ENCODE data around the gene JAG1.
"Not testable (repeated sequence)": the region's sequence is repeated elsewhere in the genome, so short reads cannot be mapped to it uniquely, and the experiment has no call there.

Gene JAG1

DNA sequence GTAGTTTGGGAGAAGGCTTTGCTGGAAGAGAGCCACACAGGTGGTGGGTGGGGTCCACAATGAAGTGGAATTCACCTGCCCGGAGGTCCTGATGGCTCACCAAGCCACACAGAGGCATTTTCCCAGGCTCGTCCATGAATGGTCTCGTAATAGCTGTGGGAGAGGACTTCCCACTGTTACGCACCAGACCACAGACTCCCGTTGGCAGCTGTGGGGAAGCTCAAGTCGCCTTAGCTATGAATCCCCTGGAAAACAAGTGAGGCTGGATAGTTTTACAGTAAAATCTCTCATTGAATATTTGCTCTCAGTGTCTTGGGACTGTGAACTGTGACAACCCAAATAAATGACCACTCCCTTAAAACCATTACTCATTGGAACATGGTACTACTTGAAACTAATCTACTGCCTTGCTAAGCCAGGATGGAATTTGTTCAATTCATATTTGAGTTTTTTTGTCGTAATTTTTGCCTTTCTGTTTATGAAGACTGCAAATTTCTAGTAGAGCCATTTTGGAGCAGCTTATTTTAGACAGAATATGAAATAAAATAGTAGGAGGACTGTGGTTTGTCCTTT is 79.4 kb downstream of the JAG1 start:
- Histone ChIP-seq H3K4me2 (ENCODE audit: low read depth, low read length, poor library complexity, severe bottlenecking) (no peak overlapping the region), H3K27me3 (ENCODE audit: low read length) (no peaks in the 10 kb centered on the region), H3K9me3 (ENCODE audit: insufficient read depth, low read length) (no peaks in the 10 kb centered on the region), H3K27ac (ENCODE audit: low read depth, low read length) (no peak overlapping the region), H3F3A (ENCODE audit: insufficient read depth) (no peaks in the 10 kb centered on the region), H3K79me2 (ENCODE audit: insufficient read depth, low read length) (no peaks in the 10 kb centered on the region), H3K9me2 (replicated peaks; ENCODE audit: insufficient read depth, low read length) (no peaks in the 10 kb centered on the region), H3K4me3 (ENCODE audit: insufficient read depth, low read length, poor library complexity, severe bottlenecking) (no peak overlapping the region), H3K36me3 (ENCODE audit: low read length) (no peaks in the 10 kb centered on the region), H2AFZ (ENCODE audit: low read depth, low read length, severe bottlenecking) (no peak overlapping the region), H3K9ac (ENCODE audit: low read length) (no peak overlapping the region), H4K20me1 (ENCODE audit: low read depth, low read length) (no peaks in the 10 kb centered on the region)
- no peak for TF ChIP-seq EZH2phosphoT487 (conservative IDR thresholded peaks at IDR 0.05; ENCODE audit: low read length)
- TF ChIP-seq, protein P1, sequence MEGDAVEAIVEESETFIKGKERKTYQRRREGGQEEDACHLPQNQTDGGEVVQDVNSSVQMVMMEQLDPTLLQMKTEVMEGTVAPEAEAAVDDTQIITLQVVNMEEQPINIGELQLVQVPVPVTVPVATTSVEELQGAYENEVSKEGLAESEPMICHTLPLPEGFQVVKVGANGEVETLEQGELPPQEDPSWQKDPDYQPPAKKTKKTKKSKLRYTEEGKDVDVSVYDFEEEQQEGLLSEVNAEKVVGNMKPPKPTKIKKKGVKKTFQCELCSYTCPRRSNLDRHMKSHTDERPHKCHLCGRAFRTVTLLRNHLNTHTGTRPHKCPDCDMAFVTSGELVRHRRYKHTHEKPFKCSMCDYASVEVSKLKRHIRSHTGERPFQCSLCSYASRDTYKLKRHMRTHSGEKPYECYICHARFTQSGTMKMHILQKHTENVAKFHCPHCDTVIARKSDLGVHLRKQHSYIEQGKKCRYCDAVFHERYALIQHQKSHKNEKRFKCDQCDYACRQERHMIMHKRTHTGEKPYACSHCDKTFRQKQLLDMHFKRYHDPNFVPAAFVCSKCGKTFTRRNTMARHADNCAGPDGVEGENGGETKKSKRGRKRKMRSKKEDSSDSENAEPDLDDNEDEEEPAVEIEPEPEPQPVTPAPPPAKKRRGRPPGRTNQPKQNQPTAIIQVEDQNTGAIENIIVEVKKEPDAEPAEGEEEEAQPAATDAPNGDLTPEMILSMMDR (IDR thresholded peaks at IDR 0.05; ENCODE audit: insufficient read depth, low read length, poor library complexity, severe bottlenecking): no peak

GRCh38 chr20:10591946-10592521 is 81.8 kb downstream of the JAG1 start:
- Histone ChIP-seq H3K36me3 (ENCODE audit: low read length) (no peaks in the 10 kb centered on the region), H3F3A (ENCODE audit: insufficient read depth) (no peaks in the 10 kb centered on the region; the same call in 1 of the 2 replicates), H3K27me3 (ENCODE audit: low read length) (no peaks in the 10 kb centered on the region), H3K4me2 (ENCODE audit: low read depth, low read length, poor library complexity, severe bottlenecking) (no peak overlapping the region), H2AFZ (ENCODE audit: low read depth, low read length, severe bottlenecking) (no peak overlapping the region), H4K20me1 (ENCODE audit: low read depth, low read length) (no peaks in the 10 kb centered on the region), H3K9me3 (ENCODE audit: insufficient read depth, low read length) (no peaks in the 10 kb centered on the region), H3K79me2 (ENCODE audit: insufficient read depth, low read length) (no peaks in the 10 kb centered on the region), H3K9ac (ENCODE audit: low read length) (no peak overlapping the region), H3K27ac (ENCODE audit: low read depth, low read length) (no peak overlapping the region), H3K4me3 (ENCODE audit: insufficient read depth, low read length, poor library complexity, severe bottlenecking) (no peak overlapping the region), H3K9me2 (replicated peaks; ENCODE audit: insufficient read depth, low read length) (no peaks in the 10 kb centered on the region)
- TF ChIP-seq, protein P1 (IDR thresholded peaks at IDR 0.05; ENCODE audit: insufficient read depth, low read length, poor library complexity, severe bottlenecking): no peak
- no peak for TF ChIP-seq EZH2phosphoT487 (conservative IDR thresholded peaks at IDR 0.05; ENCODE audit: low read length)

GRCh38 chr20:10590950-10591671 is 82.7 kb downstream of the JAG1 start:
- TF ChIP-seq EZH2phosphoT487 (conservative IDR thresholded peaks at IDR 0.05; ENCODE audit: low read length): no peak
- TF ChIP-seq, protein P1 (IDR thresholded peaks at IDR 0.05; ENCODE audit: insufficient read depth, low read length, poor library complexity, severe bottlenecking): no peak
- Histone ChIP-seq H3K9ac (ENCODE audit: low read length) (no peak overlapping the region), H3K9me3 (ENCODE audit: insufficient read depth, low read length) (no peaks in the 10 kb centered on the region), H2AFZ (ENCODE audit: low read depth, low read length, severe bottlenecking) (no peak overlapping the region), H3K4me2 (ENCODE audit: low read depth, low read length, poor library complexity, severe bottlenecking) (no peak overlapping the region), H3K36me3 (ENCODE audit: low read length) (no peaks in the 10 kb centered on the region), H3K4me3 (ENCODE audit: insufficient read depth, low read length, poor library complexity, severe bottlenecking) (no peak overlapping the region), H3F3A (ENCODE audit: insufficient read depth) (no peaks in the 10 kb centered on the region; the same call in 1 of the 2 replicates), H3K27ac (ENCODE audit: low read depth, low read length) (no peak overlapping the region), H3K9me2 (replicated peaks; ENCODE audit: insufficient read depth, low read length) (no peaks in the 10 kb centered on the region), H3K27me3 (ENCODE audit: low read length) (no peaks in the 10 kb centered on the region), H4K20me1 (ENCODE audit: low read depth, low read length) (no peaks in the 10 kb centered on the region; the same call in 1 of the 2 replicates), H3K79me2 (ENCODE audit: insufficient read depth, low read length) (no peaks in the 10 kb centered on the region)

- H3K4me2 ChIP-seq (ENCODE audit: low read depth, low read length, poor library complexity, severe bottlenecking); H3K9ac ChIP-seq (ENCODE audit: low read length); H4K20me1 ChIP-seq (ENCODE audit: low read depth, low read length); H3K36me3 ChIP-seq (ENCODE audit: low read length); H3K79me2 ChIP-seq (ENCODE audit: insufficient read depth, low read length); H3K9me2 ChIP-seq (replicated peaks; ENCODE audit: insufficient read depth, low read length); H3K4me3 ChIP-seq (ENCODE audit: insufficient read depth, low read length, poor library complexity, severe bottlenecking); H3F3A ChIP-seq (ENCODE audit: insufficient read depth); H3K27me3 ChIP-seq (ENCODE audit: low read length); H3K27ac ChIP-seq (ENCODE audit: low read depth, low read length); H2AFZ ChIP-seq (ENCODE audit: low read depth, low read length, severe bottlenecking); H3K9me3 ChIP-seq (ENCODE audit: insufficient read depth, low read length): not testable (repeated sequence)
Observed at GRCh38 chr20:10590446-10590845, 83.4 kb downstream of the JAG1 start.

Measured in SU-DHL-6 (cell line).